GM19240 (cell line): ENCODE measurements around the gene TRUB1.

Experiments used
- DNase-seq: peaks from one replicate; pipeline ENCODE4 v3.0.0; 2011; ENCODE audit warnings: low spot score; ENCODE audit not compliant: insufficient read length

Gene TRUB1

GRCh38 chr10:114974625-114975024 is 36.6 kb downstream of the TRUB1 start:
- no peak for DNase-seq

- DNase-seq: no peak
These were observed 37.1 kb downstream of the TRUB1 start for GRCh38 chr10:114975091-114975490.

- DNase-seq: no peak
These were observed 45.0 kb downstream of the TRUB1 start for GRCh38 chr10:114982989-114983388.

GRCh38 chr10:114987995-114988394 is 50.0 kb downstream of the TRUB1 start:
- DNase-seq: no peak

GRCh38 chr10:114990586-114990985 is 52.6 kb downstream of the TRUB1 start:
- no peak for DNase-seq

- DNase-seq: no peak
These were observed 53.0 kb downstream of the TRUB1 start for GRCh38 chr10:114990991-114991390.

DNA sequence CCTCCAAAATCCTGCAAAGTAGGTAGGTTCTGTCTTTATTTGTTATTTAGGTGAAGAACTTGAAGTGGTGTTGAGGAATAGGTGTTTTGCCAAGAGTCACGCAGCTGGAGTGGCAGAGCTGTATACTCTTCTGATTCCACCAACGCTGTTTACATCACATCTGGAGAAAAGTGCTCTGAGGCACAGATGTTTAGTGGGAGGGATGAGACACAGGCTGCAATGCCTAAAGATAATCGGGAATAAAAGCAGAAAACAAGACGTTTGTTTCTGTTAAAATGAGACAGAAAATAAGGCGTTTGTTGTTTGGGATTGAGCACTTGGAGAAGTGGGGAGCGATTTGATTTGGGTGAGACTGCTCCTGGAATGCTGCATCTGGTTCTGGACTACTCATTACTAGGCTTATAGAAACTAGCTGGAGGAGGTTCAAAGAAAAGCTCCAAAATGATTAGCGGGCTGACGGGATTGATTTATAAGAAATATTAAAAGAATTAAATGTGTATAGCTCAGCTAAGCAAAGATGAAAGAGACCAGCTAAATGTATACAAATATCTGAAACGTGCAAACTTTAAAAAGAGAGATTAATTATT is 54.3 kb downstream of the TRUB1 start:
- no peak for DNase-seq

- no peak for DNase-seq
These were observed 57.7 kb downstream of the TRUB1 start for GRCh38 chr10:114995468-114996247.

DNA sequence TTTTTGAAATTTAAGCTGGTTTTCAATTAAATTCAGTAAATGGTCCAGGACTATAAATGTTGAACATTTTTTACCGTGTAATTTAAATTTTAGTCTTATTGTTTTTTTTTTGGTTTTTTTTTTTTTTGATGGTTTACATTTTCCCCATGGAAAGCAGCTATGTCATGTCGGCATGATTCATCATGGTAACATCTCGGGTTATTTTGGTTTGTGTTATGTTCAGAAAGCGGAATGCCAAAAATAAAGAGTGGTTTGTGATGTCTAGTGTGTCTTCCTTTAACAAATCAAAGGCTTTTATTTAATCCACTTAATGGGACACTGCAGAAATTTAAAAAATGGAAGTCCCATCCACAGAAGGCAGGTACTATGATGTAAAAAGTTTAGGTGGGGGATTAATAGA is 58.5 kb downstream of the TRUB1 start:
- no peak for DNase-seq

DNA sequence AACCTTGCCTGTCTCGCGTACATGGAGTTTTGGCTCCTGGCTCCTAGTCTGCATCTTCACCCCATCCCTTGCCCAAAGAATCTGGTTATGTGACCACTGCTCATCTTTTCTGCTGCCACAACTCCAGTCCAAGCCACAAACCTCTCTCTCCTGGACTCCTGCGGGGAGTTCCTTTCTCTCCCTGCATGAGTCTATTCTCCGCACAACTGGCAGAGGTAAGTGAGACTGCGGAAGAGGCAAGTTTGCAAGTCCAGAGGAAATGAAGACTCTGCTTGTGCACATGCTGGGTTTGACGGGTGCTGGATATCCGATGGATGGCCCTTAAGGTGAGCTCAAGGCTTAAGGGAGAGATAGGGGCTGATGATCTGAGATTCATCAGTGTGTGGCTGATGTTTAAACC is 61.0 kb downstream of the TRUB1 start:
- DNase-seq: no peak

DNA sequence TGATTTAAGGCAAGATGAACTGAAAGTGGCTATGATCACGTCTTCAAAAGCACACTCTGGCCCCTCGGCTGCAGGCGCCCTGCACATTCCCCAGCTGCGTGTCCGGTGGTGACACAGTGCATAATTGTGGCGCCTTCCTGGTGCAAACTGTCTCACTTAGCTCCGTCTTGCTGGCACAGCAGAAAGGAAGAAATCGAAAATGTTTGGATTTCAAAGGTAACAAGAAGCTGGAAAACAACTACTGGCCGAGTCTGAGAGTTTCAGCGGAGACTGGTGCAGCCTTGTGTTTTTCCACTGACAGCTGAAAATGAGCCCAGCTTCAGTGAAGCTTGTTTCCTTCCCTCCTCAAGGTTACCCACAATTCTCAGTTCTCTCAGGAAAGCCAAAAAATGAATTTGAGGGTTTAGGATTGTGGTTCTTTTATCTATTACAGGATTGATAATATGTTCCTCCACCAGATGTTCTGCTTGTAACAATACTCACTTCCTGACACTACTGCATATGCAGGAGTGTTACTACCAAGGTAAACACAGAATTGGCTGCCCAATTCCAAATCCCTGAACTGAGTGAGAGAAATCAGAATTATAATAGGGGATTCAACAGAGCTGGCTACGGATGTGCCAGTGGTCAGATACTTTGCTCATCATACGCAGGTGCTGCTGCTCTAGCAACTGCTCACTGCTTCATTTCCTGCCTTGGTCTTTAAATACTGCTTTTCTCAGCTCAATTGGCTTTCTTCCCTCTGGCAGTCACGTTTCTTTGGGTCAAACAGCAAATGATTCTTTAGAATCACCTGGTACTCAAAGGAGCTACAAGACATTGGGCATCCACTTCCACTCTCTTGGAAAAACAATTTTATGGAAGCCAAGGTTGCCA is 63.7 kb downstream of the TRUB1 start:
- peak; percentile 11 for DNase-seq

GRCh38 chr10:115003396-115003795 is 65.4 kb downstream of the TRUB1 start:
- no peak for DNase-seq

DNA sequence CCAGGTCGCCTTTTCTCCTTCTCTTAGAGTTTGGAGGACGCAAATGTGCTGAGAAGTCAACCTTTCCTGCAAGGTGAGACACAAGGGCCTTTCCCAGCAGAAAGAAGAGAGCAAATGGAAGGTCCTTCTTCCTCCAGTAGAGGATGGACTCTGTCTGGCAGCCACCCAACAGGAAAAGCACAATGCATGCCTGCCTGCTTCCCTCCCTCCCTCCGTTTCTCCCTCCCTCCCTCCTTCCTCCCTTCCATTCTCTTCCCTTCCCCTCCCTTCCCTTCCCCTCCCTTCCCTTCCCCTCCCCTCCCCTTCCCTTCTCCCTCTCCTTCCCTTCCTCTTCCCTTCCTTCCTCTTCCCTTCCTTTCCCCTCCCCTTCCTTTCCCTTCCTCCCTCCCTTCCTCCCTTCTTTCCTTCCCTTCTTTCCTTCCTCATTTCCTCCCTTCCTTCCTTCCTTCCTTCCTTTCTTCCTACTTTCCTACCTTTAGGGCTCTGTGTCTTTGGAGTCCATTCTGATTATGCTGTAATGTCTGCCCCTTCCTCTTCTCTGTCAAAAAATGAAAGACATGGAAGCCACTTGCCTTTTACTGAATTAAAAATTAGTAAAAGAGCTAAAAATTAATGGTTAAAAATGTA is 66.4 kb downstream of the TRUB1 start:
- DNase-seq: no peak

DNA sequence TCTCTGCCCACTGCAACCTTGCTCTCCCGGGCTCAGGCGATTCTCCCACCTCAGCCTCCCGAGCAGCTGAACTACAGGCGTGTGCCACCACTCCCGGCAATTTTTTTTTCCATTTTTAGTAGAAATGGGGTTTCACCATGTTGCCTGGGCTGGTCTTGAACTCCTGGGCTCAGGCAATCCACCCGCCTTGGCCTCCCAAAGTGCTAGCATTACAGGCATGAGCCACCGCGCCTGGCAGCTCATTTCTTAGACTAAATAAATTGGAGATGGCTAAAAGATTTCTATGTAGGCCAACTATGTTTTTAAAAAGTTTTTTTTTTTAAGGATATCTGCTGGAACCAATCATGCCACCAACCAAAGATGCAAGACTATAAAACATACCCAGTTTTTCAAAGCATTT is 67.8 kb downstream of the TRUB1 start:
- DNase-seq: no peak

GRCh38 chr10:115018185-115018931 is 80.4 kb downstream of the TRUB1 start:
- no peak for DNase-seq

GRCh38 chr10:115020449-115020848 is 82.5 kb downstream of the TRUB1 start:
- DNase-seq: no peak

DNA sequence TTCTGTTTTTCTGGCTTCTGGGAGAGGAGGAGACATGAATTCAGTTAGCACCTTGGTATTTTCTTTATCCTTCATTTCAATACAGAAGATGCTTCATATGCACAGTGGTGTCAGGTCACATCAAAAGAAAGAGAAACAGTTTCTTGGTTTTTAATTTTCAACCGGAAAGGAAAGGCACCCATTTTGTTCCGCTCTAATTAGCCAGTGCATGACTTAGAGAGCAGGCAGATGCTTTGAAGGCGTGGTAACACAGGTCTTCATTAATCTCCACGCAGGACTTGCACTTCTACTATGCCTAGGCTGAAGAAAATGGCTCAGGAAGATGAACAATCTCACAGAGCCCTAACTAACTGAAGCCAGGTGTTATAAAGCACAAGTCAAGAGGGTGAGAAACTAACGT is 84.7 kb downstream of the TRUB1 start:
- DNase-seq: no peak

GRCh38 chr10:115023715-115024114 is 85.7 kb downstream of the TRUB1 start:
- DNase-seq: no peak

GRCh38 chr10:115024371-115024770 is 86.4 kb downstream of the TRUB1 start:
- no peak for DNase-seq

GRCh38 chr10:115026056-115026745 is 88.2 kb downstream of the TRUB1 start:
- no peak for DNase-seq
